Right atrium auricular region (tissue), 2 donors: Measurements from ENCODE around the gene STRIT1. TPM values are rescaled to one million over a fixed set of nuclear protein-coding genes. Genes with fewer than 3 reads are reported as not detected.

Experiments used
- DNase-seq: peaks from one replicate; pipeline ENCODE4 v3.0.0-alpha.2; 2019; ENCODE audit warnings: low spot score
- H3K27ac ChIP-seq, 2 donors: fragments of 200-600 bp; sonication (generic); 1 replicate in 1 of 2; 2 replicates in 1 of 2; pipeline ENCODE4 v1.5.1; 2016 to 2019
- H3K27me3 ChIP-seq, 2 donors: fragments of 200-600 bp; sonication (generic); one replicate each; pipeline versions ENCODE4 v1.5.1 to v1.6.0; 2017 to 2019
- H3K36me3 ChIP-seq: fragments of 200-600 bp; sonication (generic); one replicate; pipeline ENCODE4 v1.5.1; 2016
- H3K4me1 ChIP-seq, 2 donors: fragments of 200-600 bp; sonication (generic); one replicate each; pipeline versions ENCODE4 v1.5.1 to v1.6.0; 2017 to 2019
- H3K4me3 ChIP-seq, 2 donors: fragments of 200-600 bp; sonication (generic); 1 replicate in 1 of 2; 2 replicates in 1 of 2; pipeline ENCODE4 v1.5.1; 2017 to 2019; ENCODE audit warnings: mild to moderate bottlenecking in 1 of 2, moderate library complexity in 1 of 2
- H3K9me3 ChIP-seq, 2 donors: fragments of 200-600 bp; sonication (generic); one replicate each; pipeline ENCODE4 v1.5.1; 2019
- total RNA-seq, 2 donors: library from RNA; depleted of rRNA; stranded (reverse); fragments of >200 nt; gene quantifications; one replicate each; pipeline ENCODE4 v1.1.0, GENCODE V29; 2016
- TF ChIP-seq, protein P1 (sequence below), 2 donors: fragments of 200-600 bp; sonication (generic); IDR thresholded peaks; one replicate each; pipeline ENCODE4 v1.5.1; 2019; ENCODE audit warnings: antibody characterized with exemption in 2 of 2

Gene STRIT1
- total RNA-seq, 2 donors from 2014 or later, result not detected

DNA sequence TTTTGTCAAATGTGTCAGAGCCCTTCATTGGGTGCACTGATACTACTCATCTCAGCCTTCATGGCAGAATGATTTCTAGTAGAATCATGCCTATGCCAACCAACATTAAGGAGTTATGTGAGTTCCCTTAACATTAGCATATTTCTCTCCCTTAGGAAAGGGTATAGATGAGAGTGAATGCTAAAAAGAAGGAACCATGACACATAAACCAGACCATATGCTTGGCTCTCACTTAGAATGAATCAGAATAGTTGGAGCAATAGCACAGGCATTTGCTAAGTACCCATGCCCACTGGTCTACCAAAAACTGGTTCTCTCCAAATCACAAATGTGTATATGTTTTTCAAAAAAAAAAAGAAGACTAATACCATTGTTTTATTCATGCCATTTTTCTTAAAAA is 51.1 kb downstream of the STRIT1 start:
- DNase-seq, result no peak
- no peak overlapping the region for H3K27ac ChIP-seq
- no peaks in the 10 kb centered on the region for H3K36me3 ChIP-seq
- no peaks in the 10 kb centered on the region for H3K4me1 ChIP-seq
- no peaks in the 10 kb centered on the region for H3K9me3 ChIP-seq
- H3K4me3 ChIP-seq, result no peak overlapping the region
- H3K27me3 ChIP-seq, result no peaks in the 10 kb centered on the region
- TF ChIP-seq, protein P1, sequence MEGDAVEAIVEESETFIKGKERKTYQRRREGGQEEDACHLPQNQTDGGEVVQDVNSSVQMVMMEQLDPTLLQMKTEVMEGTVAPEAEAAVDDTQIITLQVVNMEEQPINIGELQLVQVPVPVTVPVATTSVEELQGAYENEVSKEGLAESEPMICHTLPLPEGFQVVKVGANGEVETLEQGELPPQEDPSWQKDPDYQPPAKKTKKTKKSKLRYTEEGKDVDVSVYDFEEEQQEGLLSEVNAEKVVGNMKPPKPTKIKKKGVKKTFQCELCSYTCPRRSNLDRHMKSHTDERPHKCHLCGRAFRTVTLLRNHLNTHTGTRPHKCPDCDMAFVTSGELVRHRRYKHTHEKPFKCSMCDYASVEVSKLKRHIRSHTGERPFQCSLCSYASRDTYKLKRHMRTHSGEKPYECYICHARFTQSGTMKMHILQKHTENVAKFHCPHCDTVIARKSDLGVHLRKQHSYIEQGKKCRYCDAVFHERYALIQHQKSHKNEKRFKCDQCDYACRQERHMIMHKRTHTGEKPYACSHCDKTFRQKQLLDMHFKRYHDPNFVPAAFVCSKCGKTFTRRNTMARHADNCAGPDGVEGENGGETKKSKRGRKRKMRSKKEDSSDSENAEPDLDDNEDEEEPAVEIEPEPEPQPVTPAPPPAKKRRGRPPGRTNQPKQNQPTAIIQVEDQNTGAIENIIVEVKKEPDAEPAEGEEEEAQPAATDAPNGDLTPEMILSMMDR (IDR thresholded peaks at IDR 0.05), result no peak

DNA sequence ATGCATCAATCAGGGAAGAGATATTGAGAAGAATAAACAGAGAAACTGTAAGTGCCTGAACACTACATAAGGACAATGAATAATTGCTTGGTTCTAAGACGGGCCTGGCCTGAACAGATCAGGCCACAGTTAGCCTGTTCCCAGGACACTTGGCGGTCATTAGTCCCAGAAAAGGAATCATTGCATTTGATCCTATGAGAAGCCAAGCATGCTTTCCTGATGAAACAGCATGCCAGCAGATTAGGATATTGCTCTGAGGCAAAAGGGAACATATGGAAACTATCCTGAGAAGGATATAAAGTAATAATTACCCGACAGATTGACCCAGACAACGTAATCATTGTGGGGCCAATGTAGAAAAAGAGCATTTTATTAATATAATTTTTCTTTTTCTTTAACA is 51.9 kb downstream of the STRIT1 start:
- H3K27me3 ChIP-seq, result no peaks in the 10 kb centered on the region
- H3K36me3 ChIP-seq, result no peaks in the 10 kb centered on the region
- no peak overlapping the region for H3K27ac ChIP-seq
- H3K9me3 ChIP-seq, result no peaks in the 10 kb centered on the region
- no peak for DNase-seq
- TF ChIP-seq, protein P1 (IDR thresholded peaks at IDR 0.05), result no peak
- no peaks in the 10 kb centered on the region for H3K4me1 ChIP-seq
- no peak overlapping the region for H3K4me3 ChIP-seq

Other genes starting within 250 kb of the STRIT1 start
- gene MME, start 213.4 kb downstream of the STRIT1 start, total RNA-seq, result 1 to 10 TPM in 1 of 2 donors, under 1 TPM in 1; 0.96 to 2.8 TPM